IMR-90 (cell line): ENCODE results near the gene CDKAL1. TPM values are rescaled to one million over a fixed set of nuclear protein-coding genes. Genes with fewer than 3 reads are reported as not detected.
A peak's percentile ranks its signal among the peaks of the same experiment; 100 is the strongest.

Experiments
- ATAC-seq: fragments of 200-7000 bp; cut with Tn5 transposase; 2 replicates; pipeline ENCODE4 v1.9.1; 2020; ENCODE audit warnings: low read depth, mild to moderate bottlenecking, moderate library complexity
- BruUV-seq: library from RNA; stranded (reverse); fragments of 400-500 nt; replicated peaks from 2 replicates; lab custom pipeline; 2021; lab: Mats Ljungman, UMichigan
- CTCF ChIA-PET: fragments of 300-600 bp; formaldehyde crosslinking; extraction: SDS; loops from one replicate; lab custom pipeline; 2021; ENCODE audit warnings: antibody characterized with exemption; lab: Yijun Ruan, JAX
- POLR2A ChIA-PET: fragments of 300-600 bp; sonication (Branson Sonifier 250); formaldehyde crosslinking; loops from one replicate; lab custom pipeline; 2022; ENCODE audit warnings: antibody characterized with exemption; ENCODE audit not compliant: unreplicated experiment; lab: Charles Lee
- DNase-seq: peaks from one replicate; pipeline ENCODE4 v3.0.0; 2013
- H2AFZ ChIP-seq: replicated peaks from 2 replicates; pipeline ENCODE3; 2013; ENCODE audit warnings: low read length, mild to moderate bottlenecking; ENCODE audit not compliant: poor library complexity
- H2AK5ac ChIP-seq: 2 replicates; pipeline ENCODE4 v1.6.1; 2013; ENCODE audit warnings: low read depth, low read length, inconsistent platforms
- H2AK9ac ChIP-seq: replicated peaks from 2 replicates; pipeline ENCODE3; 2013; ENCODE audit warnings: mild to moderate bottlenecking, low read depth, low read length, moderate library complexity; ENCODE audit not compliant: poor library complexity
- H2BK120ac ChIP-seq: 2 replicates; pipeline ENCODE4 v1.6.1; 2013; ENCODE audit warnings: low read depth, low read length, inconsistent platforms
- H2BK15ac ChIP-seq: 3 replicates; pipeline ENCODE4 v1.6.1; 2013; ENCODE audit warnings: low read depth, low read length, inconsistent platforms
- H2BK20ac ChIP-seq: 2 replicates; pipeline ENCODE4 v1.6.1; 2013; ENCODE audit warnings: low read depth, mild to moderate bottlenecking, inconsistent platforms, low read length, moderate library complexity
- H2BK5ac ChIP-seq: 2 replicates; pipeline ENCODE4 v1.6.1; 2013; ENCODE audit warnings: mild to moderate bottlenecking, low read depth, low read length, inconsistent platforms; ENCODE audit not compliant: poor library complexity, severe bottlenecking
- H3K14ac ChIP-seq: replicated peaks from 2 replicates; pipeline ENCODE4 v1.6.1; 2013; ENCODE audit warnings: low read depth, low read length, inconsistent platforms
- H3K18ac ChIP-seq: 2 replicates; pipeline ENCODE4 v1.6.1; 2013; ENCODE audit warnings: low read depth, low read length, control low read depth
- H3K23ac ChIP-seq: 2 replicates; pipeline ENCODE4 v1.6.1; 2013; ENCODE audit warnings: low read depth, low read length, inconsistent platforms
- H3K27ac ChIP-seq: 2 replicates; pipeline ENCODE4 v1.5.1; 2013; ENCODE audit warnings: mild to moderate bottlenecking, control low read depth, low read length; ENCODE audit not compliant: insufficient read depth
- H3K27me3 ChIP-seq: 2 replicates; pipeline ENCODE4 v1.6.1; 2013; ENCODE audit warnings: low read length; ENCODE audit not compliant: control insufficient read depth, insufficient read depth
- H3K36me3 ChIP-seq: 2 replicates; pipeline ENCODE4 v1.6.1; 2013; ENCODE audit warnings: low read length, mixed read lengths; ENCODE audit not compliant: control insufficient read depth, insufficient read depth
- H3K4ac ChIP-seq: 2 replicates; pipeline ENCODE4 v1.6.1; 2013; ENCODE audit warnings: low read depth, low read length, inconsistent platforms
- H3K4me1 ChIP-seq: 2 replicates; pipeline ENCODE4 v1.6.1; 2013; ENCODE audit warnings: low read length, mixed read lengths; ENCODE audit not compliant: control insufficient read depth, insufficient read depth
- H3K4me2 ChIP-seq: 2 replicates; pipeline ENCODE4 v1.6.1; 2013; ENCODE audit warnings: low read depth, mild to moderate bottlenecking, control low read depth, low read length, moderate library complexity
- H3K4me3 ChIP-seq: 2 replicates; pipeline ENCODE4 v1.5.1; 2013; ENCODE audit warnings: low read depth, mild to moderate bottlenecking, control low read depth, low read length, moderate library complexity; ENCODE audit not compliant: insufficient read depth
- H3K56ac ChIP-seq: 2 replicates; pipeline ENCODE4 v1.6.1; 2013; ENCODE audit warnings: low read length, inconsistent platforms; ENCODE audit not compliant: insufficient read depth; ENCODE audit errors: extremely low read depth
- H3K79me1 ChIP-seq, 2 experiments: 2 replicates each; pipeline ENCODE4 v1.6.1; 2013; ENCODE audit warnings: low read length in 2 of 2, inconsistent platforms in 1 of 2, low read depth in 1 of 2
- H3K9ac ChIP-seq: 2 replicates; pipeline ENCODE4 v1.6.1; 2013; ENCODE audit warnings: low read depth, low read length, control low read depth
- H3K9me1 ChIP-seq: 2 replicates; pipeline ENCODE4 v1.6.1; 2013; ENCODE audit warnings: low read length, inconsistent platforms; ENCODE audit not compliant: insufficient read depth
- H3K9me3 ChIP-seq: 2 replicates; pipeline ENCODE4 v1.6.1; 2013; ENCODE audit warnings: low read length; ENCODE audit not compliant: control insufficient read depth, insufficient read depth
- H4K20me1 ChIP-seq: 2 replicates; pipeline ENCODE4 v1.6.1; 2013; ENCODE audit warnings: low read length, inconsistent platforms; ENCODE audit not compliant: insufficient read depth
- H4K5ac ChIP-seq: 2 replicates; pipeline ENCODE4 v1.6.1; 2013; ENCODE audit warnings: mild to moderate bottlenecking, low read depth, low read length, control low read depth
- H4K8ac ChIP-seq, 2 experiments: 2 replicates each; pipeline ENCODE4 v1.6.1; 2013; ENCODE audit warnings: low read depth in 2 of 2, low read length in 2 of 2, control low read depth in 1 of 2, inconsistent platforms in 1 of 2
- H4K91ac ChIP-seq: 2 replicates; pipeline ENCODE4 v1.6.1; 2013; ENCODE audit warnings: low read depth, low read length, inconsistent platforms; ENCODE audit not compliant: insufficient read depth
- BHLHE40 ChIP-seq: fragments of 150-350 bp; IDR thresholded peaks from 2 replicates; pipeline ENCODE4 v1.6.1; 2016; ENCODE audit warnings: mild to moderate bottlenecking, low read depth, low read length
- CTCF ChIP-seq: conservative IDR thresholded peaks from 2 replicates; pipeline ENCODE4 v1.5.1; 2012; ENCODE audit warnings: mild to moderate bottlenecking, low read depth, low read length, improper control_type of control experiment
- ELK1 ChIP-seq: fragments of 150-350 bp; IDR thresholded peaks from 2 replicates; pipeline ENCODE4 v1.6.1; 2016; ENCODE audit warnings: low read depth, mild to moderate bottlenecking, low read length, moderate library complexity, borderline replicate concordance
- MAZ ChIP-seq: IDR thresholded peaks from 2 replicates; pipeline ENCODE4 v1.6.1; 2012; ENCODE audit warnings: low read depth, mild to moderate bottlenecking, low read length, improper control_type of control experiment, moderate library complexity, borderline replicate concordance
- MXI1 ChIP-seq: IDR thresholded peaks from 2 replicates; pipeline ENCODE4 v1.6.1; 2012; ENCODE audit warnings: low read depth, mild to moderate bottlenecking, low read length, moderate library complexity, borderline replicate concordance
- POLR2A ChIP-seq: IDR thresholded peaks from 2 replicates; pipeline ENCODE4 v1.6.1; 2012; ENCODE audit warnings: mild to moderate bottlenecking, low read depth, low read length
- RAD21 ChIP-seq: IDR thresholded peaks from 2 replicates; pipeline ENCODE4 v1.6.1; 2012; ENCODE audit warnings: low read length, improper control_type of control experiment
- WGBS, 2 experiments: methylation state at CpG; one replicate each; pipeline versions ENCODE4 v1.1.5 to v1.1.7; 2013; ENCODE audit warnings: missing lambda C conversion rate in 2 of 2; ENCODE audit not compliant: insufficient read length in 1 of 2; ENCODE audit errors: extremely low coverage in 2 of 2; 5-methylcytosine and 5-hydroxymethylcytosine counted together
- dilution Hi-C: fragments of 300-500 bp; cut with HindIII; formaldehyde crosslinking; loops from one replicate; pipeline ENCODE4 v1.14.3; 2018; ENCODE audit warnings: low sequenced_read_pairs; ENCODE audit not compliant: unreplicated experiment
- in situ Hi-C: fragments of 300-500 bp; cut with MboI; formaldehyde crosslinking; loops from 3 replicates; pipeline ENCODE4 v1.14.3; 2019; ENCODE audit warnings: low sequenced_read_pairs, inconsistent platforms, mixed read lengths
- intact Hi-C: fragments of 100-400 bp; cut with micrococcal nuclease; formaldehyde crosslinking; loops from 2 replicates; pipeline ENCODE4 v1.10.0; 2022
- polyA plus RNA-seq, 3 experiments: library from polyadenylated mRNA; depleted of rRNA; stranded (reverse); fragments of >200 nt; gene quantifications; 2 replicates each; pipeline ENCODE4 v1.2.3, GENCODE V29; 2012; ENCODE audit warnings: low replicate concordance in 1 of 3
- total RNA-seq: library from RNA; depleted of rRNA; stranded (reverse); fragments of >200 nt; gene quantifications from 2 replicates; pipeline ENCODE4 v1.2.3, GENCODE V29; 2012

CDKAL1 gene
- total and polyA plus RNA-seq, 2 of the 4 experiments (the other 2 are of a cell fraction): 3.7 to 13.1 TPM

GRCh38 chr6:21185861-21186478 is 651.7 kb downstream of the CDKAL1 start:
- Histone ChIP-seq H4K20me1 (no peaks in the 10 kb centered on the region), H2AK9ac (no peak overlapping the region), H3K14ac (peak overlapping the region; percentile 41; the same call in 1 of the 2 replicates), H3K79me1 (no peaks in the 10 kb centered on the region; a peak in 1 of 4 replicates), H3K56ac (no peak overlapping the region), H3K23ac (0 out of 2 replicates have a peak overlapping the region, but pooled peaks have one; percentile 49), H3K4ac (0 out of 2 replicates have a peak overlapping the region, but pooled peaks have one; percentile 45), H3K9me3 (no peaks in the 10 kb centered on the region), H3K27me3 (no peaks in the 10 kb centered on the region), H2BK20ac (peak overlapping the region; percentile 73; the same call in 1 of the 2 replicates), H3K18ac (no peak overlapping the region), H2BK15ac (no peak overlapping the region; the same call in 2 of the 3 replicates), H3K36me3 (no peaks in the 10 kb centered on the region), H2BK5ac (no peak overlapping the region), H3K4me2 (no peak overlapping the region), H2AFZ (no peak overlapping the region), H4K8ac (no peak overlapping the region; a peak in 1 of 4 replicates), H2BK120ac (no peak overlapping the region; the same call in 1 of the 2 replicates), H2AK5ac (no peak overlapping the region), H3K4me3 (no peak overlapping the region), H3K9me1 (no peaks in the 10 kb centered on the region), H3K9ac (no peak overlapping the region), H4K5ac (no peak overlapping the region), H4K91ac (no peak overlapping the region), H3K27ac (no peak overlapping the region), H3K4me1 (no peaks in the 10 kb centered on the region)
- dilution Hi-C loops (no loop called here), intact Hi-C loops (no loop called here), in situ Hi-C loops (no loop called here)
- DNase-seq (no peak), ATAC-seq (no peak)
- 60% methylated on average over 1 of the region's 4 CpGs; no CpG with 5 or more reads in 1 of the 2 experiments for WGBS, 2 experiments
- TF ChIP-seq RAD21 (no peak), BHLHE40 (no peak), MXI1 (no peak), POLR2A (no peak), CTCF (no peak), ELK1 (no peak), MAZ (no peak)
- BruUV-seq: no TSS peak
- ChIA-PET CTCF (no interaction called here), POLR2A (no interaction called here)
